ENCODE results near the gene SLC10A1. TPM values are rescaled to one million over a fixed set of nuclear protein-coding genes. Genes with fewer than 3 reads are reported as not detected.

Gene SLC10A1
- total RNA-seq, 4 donors from 2014 or later, result not detected

DNA sequence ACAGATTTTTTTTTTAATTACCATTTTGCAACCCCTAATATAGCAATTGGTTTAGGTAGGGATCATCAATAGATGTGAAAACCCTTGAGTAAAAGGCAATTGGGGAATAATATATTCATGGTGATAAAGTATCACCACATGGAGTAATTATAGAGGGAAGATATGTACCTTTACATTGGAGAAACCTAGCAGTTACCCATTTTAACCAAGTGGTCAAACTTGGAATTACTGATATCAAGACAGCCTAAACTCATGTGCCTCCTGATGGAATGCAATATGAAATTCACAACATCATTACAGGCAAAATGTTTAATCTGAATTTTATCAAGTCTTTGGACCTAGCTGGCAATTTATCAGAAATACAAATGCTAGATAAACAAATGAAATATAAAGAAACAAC lies 6.7 kb upstream of the SLC10A1 start:
- Histone ChIP-seq H3K4me3 (no peak overlapping the region), H3K27ac (no peak overlapping the region), H3K36me3 (no peaks in the 10 kb centered on the region), H3K27me3 (no peaks in the 10 kb centered on the region), H3K9me3 (peaks cover 0 to 6% (median 0%) of the 10 kb centered on the region in 4 donors), H3K4me1 (no peaks in the 10 kb centered on the region)
- no peak for TF ChIP-seq POLR2A (IDR thresholded peaks at IDR 0.05)
- no peak for DNase-seq (ENCODE audit: low spot score in 2 of 2)

DNA sequence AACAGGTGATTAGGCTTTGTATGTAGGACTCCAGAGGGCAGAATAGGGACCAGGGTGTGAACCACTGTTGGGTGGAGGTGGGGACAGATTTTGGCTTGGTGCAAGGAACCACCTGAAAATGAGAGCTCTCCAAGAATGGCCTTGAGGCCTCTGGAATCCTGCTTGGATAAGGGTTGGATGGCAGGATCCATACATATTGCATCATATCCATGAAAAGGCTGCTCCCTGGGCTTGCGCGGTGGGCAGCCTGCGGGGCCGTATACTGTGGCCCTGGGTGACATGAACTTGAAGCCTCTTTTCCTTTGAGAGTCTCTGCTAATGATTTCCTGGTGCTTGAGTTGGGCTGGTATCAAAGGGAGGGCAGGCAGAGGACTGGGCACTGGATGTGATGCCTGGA lies 1.3 kb upstream of the SLC10A1 start:
- TF ChIP-seq EP300 (IDR thresholded peaks at IDR 0.05) (no peak), POLR2A (IDR thresholded peaks at IDR 0.05) (no peak)
- TF ChIP-seq, protein P1, sequence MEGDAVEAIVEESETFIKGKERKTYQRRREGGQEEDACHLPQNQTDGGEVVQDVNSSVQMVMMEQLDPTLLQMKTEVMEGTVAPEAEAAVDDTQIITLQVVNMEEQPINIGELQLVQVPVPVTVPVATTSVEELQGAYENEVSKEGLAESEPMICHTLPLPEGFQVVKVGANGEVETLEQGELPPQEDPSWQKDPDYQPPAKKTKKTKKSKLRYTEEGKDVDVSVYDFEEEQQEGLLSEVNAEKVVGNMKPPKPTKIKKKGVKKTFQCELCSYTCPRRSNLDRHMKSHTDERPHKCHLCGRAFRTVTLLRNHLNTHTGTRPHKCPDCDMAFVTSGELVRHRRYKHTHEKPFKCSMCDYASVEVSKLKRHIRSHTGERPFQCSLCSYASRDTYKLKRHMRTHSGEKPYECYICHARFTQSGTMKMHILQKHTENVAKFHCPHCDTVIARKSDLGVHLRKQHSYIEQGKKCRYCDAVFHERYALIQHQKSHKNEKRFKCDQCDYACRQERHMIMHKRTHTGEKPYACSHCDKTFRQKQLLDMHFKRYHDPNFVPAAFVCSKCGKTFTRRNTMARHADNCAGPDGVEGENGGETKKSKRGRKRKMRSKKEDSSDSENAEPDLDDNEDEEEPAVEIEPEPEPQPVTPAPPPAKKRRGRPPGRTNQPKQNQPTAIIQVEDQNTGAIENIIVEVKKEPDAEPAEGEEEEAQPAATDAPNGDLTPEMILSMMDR (IDR thresholded peaks at IDR 0.05), result no peak
- WGBS, 2 donors, result 90 to 100% methylated on average over 4 of the region's 4 CpGs
- H3K36me3 ChIP-seq, result no peaks in the 10 kb centered on the region
- no peak for DNase-seq (ENCODE audit: low spot score in 2 of 2)
- no peak overlapping the region for H3K27ac ChIP-seq
- H3K9me3 ChIP-seq, result peaks cover 0 to 6% (median 0%) of the 10 kb centered on the region in 4 donors
- no peaks in the 10 kb centered on the region for H3K4me1 ChIP-seq
- no peaks in the 10 kb centered on the region for H3K27me3 ChIP-seq
- no peak overlapping the region for H3K4me3 ChIP-seq

DNA sequence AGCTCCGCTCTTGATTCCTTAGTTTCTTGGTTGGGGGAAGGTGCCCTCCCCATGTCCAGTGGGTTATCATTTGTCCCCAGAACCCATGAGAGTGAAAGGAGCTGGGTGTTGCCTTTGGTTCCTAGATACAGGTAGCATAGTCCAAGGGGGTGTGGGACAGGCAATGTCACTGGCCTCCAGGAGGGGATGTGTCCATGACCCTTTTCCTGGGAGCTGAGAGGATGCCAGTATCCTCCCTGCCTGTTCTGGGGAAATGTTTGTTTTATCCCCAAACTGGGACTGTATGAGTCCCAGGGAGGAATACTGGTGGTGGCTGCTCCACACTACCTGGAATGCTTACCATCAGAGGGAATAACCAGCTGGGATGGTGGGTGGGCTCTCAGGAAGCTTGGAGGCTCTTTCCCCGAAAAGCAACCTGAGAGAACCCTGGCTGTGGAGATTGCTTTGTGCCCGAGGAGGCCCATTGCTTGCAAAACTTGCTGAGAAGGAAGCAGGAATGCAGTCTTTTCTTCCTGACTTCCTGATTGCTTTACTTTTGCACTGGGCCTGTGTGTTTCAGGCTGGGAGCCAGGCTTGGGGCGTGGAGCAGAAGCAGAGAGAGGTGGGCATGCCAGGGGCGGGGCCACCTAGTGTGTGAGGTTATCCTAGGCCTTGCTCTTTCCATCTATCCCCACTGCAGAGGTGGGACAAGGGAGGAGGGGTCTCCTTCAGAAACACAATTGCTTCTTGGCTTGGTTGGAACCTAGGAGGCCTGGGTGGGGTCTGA lies 715 bp upstream of the SLC10A1 start:
- no peak for DNase-seq (ENCODE audit: low spot score in 2 of 2)
- no peaks in the 10 kb centered on the region for H3K4me1 ChIP-seq
- 70 to 78% methylated on average over 5 of the region's 5 CpGs for WGBS, 2 donors
- no peaks in the 10 kb centered on the region for H3K36me3 ChIP-seq
- TF ChIP-seq, protein P1 (IDR thresholded peaks at IDR 0.05), result no peak
- TF ChIP-seq POLR2A (IDR thresholded peaks at IDR 0.05) (no peak), EP300 (IDR thresholded peaks at IDR 0.05) (no peak)
- H3K4me3 ChIP-seq, result no peak overlapping the region
- no peak overlapping the region for H3K27ac ChIP-seq
- H3K9me3 ChIP-seq, result peaks cover 0 to 6% (median 0%) of the 10 kb centered on the region in 4 donors
- no peaks in the 10 kb centered on the region for H3K27me3 ChIP-seq

DNA sequence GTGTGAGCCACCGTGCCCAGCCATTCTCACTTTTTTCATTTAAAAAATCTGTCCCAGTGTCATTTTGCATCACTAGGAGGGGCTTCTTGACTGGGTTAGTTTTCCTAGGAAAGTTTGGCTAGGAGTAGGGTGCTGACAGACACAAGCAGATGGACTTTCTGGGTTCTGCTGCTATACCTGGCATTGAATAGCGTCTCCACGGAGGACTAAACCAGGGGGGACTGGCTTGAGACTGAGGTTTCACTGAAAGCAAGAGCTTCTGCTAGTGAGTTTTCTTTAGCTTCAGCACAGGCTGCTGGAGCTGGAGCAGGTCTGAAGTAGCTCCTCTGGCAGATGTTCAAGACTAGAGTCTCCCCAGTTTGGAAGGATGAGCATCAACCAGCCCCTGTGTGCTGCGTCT lies 1.4 kb downstream of the SLC10A1 start:
- Histone ChIP-seq H3K27ac (no peak overlapping the region), H3K36me3 (no peaks in the 10 kb centered on the region), H3K9me3 (no peaks in the 10 kb centered on the region), H3K4me1 (no peaks in the 10 kb centered on the region), H3K27me3 (no peaks in the 10 kb centered on the region), H3K4me3 (no peak overlapping the region)
- DNase-seq (ENCODE audit: low spot score in 2 of 2), result no peak
- WGBS, 2 donors, result 83 to 86% methylated on average over 4 of the region's 4 CpGs
- TF ChIP-seq EP300 (IDR thresholded peaks at IDR 0.05), result no peak
- TF ChIP-seq, protein P1 (IDR thresholded peaks at IDR 0.05), result no peak
- TF ChIP-seq POLR2A (IDR thresholded peaks at IDR 0.05), result no peak

DNA sequence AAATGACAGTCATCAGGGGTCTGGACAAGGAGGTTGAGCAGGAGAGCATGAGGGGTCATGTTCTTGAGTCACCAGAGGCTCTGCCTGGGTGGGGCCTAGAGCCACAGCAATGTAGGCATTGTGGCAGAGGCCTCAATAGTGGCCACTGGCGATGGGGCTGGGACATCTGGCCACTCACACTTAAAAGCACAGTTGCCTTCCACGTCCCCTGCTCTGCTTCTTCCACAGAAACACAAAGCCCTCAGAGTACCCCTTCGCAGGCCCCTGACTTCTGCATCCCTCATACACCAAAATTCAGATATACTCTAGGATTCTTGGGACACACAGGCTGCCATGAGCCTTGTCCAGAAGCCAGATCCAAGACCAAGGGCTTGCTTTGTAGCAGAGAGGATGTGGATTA lies 2.2 kb downstream of the SLC10A1 start:
- Histone ChIP-seq H3K4me1 (no peaks in the 10 kb centered on the region), H3K9me3 (no peaks in the 10 kb centered on the region), H3K4me3 (no peak overlapping the region), H3K36me3 (no peaks in the 10 kb centered on the region), H3K27ac (no peak overlapping the region), H3K27me3 (no peaks in the 10 kb centered on the region)
- TF ChIP-seq, protein P1 (IDR thresholded peaks at IDR 0.05), result no peak
- TF ChIP-seq EP300 (IDR thresholded peaks at IDR 0.05), result no peak
- TF ChIP-seq POLR2A (IDR thresholded peaks at IDR 0.05), result no peak
- WGBS, 2 donors, result 70 to 92% methylated on average over 3 of the region's 3 CpGs
- DNase-seq (ENCODE audit: low spot score in 2 of 2), result no peak
